Measurements from ENCODE around the gene S100A10. TPM values are rescaled to one million over a fixed set of nuclear protein-coding genes. Genes with fewer than 3 reads are reported as not detected.

The S100A10 gene
- total RNA-seq, 1 experiment from 2014 or later, result 1,694 TPM

DNA sequence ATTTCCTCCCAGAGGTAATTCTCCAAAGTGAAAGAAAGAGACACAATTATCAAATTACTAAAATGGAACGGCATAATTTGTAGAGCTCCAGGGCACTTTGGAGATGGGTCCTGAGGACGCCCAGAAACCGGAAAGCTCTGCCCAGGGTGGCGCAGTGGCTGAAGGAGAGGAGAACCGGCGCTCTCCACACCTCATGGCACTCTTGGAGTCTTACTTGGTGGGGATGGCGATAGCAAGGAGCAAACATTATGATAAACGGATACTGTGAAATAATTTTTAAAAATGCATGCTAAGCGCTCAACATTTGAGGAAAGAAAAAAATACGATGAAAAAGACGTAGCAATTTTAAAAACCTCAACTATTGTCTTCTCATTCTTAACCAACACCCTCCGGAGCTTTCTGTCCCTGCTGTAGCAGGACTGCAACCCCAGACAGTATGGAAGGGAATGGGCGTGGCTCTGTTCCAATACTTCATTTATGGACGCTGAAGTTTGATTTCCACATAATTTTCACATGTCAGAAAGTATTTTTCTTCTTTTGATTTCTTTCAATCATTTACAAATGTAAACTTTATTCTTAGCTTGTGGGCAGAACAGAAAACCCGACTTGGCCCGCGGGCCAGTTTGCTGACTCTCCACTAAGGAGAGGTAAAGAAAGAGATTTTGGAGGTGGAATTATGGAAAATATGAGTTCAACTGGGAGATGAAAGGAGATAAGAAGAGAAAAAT lies 42.0 kb upstream of the S100A10 start:
- Mint-ChIP-seq H3K9me3 (ENCODE audit: unreplicated experiment) (no peaks in the 10 kb centered on the region), H3K27ac (ENCODE audit: low read depth, unreplicated experiment) (peak overlapping the region; percentile 86), H3K4me1 (ENCODE audit: insufficient read depth, unreplicated experiment) (peaks cover 19% of the 10 kb centered on the region), H3K36me3 (ENCODE audit: insufficient read depth, unreplicated experiment) (peaks cover 60% of the 10 kb centered on the region), H3K27me3 (ENCODE audit: insufficient read depth, unreplicated experiment) (no peaks in the 10 kb centered on the region), H3K4me3 (ENCODE audit: unreplicated experiment) (peak overlapping the region; percentile 84)
- TF ChIP-seq, protein P1, sequence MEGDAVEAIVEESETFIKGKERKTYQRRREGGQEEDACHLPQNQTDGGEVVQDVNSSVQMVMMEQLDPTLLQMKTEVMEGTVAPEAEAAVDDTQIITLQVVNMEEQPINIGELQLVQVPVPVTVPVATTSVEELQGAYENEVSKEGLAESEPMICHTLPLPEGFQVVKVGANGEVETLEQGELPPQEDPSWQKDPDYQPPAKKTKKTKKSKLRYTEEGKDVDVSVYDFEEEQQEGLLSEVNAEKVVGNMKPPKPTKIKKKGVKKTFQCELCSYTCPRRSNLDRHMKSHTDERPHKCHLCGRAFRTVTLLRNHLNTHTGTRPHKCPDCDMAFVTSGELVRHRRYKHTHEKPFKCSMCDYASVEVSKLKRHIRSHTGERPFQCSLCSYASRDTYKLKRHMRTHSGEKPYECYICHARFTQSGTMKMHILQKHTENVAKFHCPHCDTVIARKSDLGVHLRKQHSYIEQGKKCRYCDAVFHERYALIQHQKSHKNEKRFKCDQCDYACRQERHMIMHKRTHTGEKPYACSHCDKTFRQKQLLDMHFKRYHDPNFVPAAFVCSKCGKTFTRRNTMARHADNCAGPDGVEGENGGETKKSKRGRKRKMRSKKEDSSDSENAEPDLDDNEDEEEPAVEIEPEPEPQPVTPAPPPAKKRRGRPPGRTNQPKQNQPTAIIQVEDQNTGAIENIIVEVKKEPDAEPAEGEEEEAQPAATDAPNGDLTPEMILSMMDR (IDR thresholded peaks at IDR 0.05; ENCODE audit: unreplicated experiment), result no peak
- CTCF ChIA-PET, result interaction anchor here (0.6 to 6.4 kb wide), 18 partner anchors 12 to 783 kb away, joined by 3 to 84 read pairs (median 4); no protein-coding TSS in a partner anchor
- peak; percentile 54 for DNase-seq (ENCODE audit: unreplicated experiment)
- POLR2A ChIA-PET, result interaction anchor here (0.5 to 13.2 kb wide), 39 partner anchors 11 to 1531 kb away, joined by 3 to 622 read pairs (median 9); partner anchors contain the start of genes GOLPH3L, S100A10, S100A2 and THEM4
- TSS peak; percentile 77 for BruUV-seq (replicated peaks)
- intact Hi-C loops (cut with micrococcal nuclease), result loop anchor here (1.0 to 2.0 kb wide), 2 partner anchors 13 to 23 kb away; no protein-coding TSS in a partner anchor

DNA sequence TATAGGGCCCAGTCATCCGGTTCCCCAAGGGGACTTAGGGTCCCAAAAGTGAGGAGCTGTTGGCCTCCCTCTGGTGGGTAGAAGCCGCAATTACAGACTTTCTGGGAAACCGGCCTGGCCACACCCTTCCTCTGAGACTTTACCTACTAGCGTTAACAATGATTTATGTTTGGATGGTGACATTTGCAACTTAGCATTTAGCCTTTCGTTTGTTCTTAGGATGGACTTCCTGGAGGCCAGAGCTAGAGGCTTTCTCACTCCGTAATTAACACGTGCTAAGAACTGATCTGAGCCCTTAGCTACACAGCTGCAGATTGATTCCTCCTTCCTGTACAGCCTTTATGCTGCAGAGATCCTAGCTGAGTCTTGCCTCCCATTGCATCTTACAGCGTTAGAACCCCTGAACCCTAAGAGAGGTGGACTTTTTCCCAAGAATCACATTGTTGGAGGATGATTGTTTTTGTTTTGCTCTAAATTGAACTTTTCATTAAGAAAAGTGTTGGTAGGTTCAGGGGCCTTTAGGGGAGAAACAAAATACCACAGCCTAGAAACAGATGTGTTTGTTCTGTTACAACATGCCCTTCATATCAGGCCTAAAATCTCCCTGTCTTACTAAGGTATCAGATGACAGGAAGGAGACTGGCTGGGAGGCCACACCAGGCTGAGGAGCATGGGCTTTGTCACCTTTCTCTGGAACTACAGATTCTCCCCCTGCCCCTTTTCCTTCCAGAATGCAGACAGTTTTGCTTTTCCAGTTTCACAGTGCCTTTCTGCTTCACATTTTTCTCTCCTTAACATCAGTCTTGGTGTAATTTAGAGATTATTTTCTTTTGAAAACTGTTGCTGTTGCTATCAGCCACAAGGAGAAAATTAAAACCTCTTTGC lies 41.2 kb upstream of the S100A10 start:
- Mint-ChIP-seq H3K36me3 (ENCODE audit: insufficient read depth, unreplicated experiment) (peaks cover 68% of the 10 kb centered on the region), H3K4me3 (ENCODE audit: unreplicated experiment) (peak overlapping the region; percentile 84)
- no TSS peak for BruUV-seq (replicated peaks)

DNA sequence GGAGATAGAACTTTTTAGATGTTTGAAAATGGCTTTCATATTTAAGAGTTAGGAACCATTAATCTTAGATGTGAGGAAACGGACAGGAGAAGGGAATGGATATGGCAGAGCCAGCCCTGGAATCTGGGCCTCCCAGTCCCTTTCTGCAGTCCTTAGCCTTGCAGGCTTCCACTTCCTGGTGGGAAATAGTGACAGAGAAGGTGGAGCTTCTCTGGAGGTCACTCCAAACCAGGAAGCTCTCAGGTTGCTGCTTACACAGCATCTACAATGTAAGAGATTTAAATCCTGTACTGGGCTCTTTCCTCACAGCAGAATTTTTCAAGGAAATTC lies 40.6 kb upstream of the S100A10 start:
- no TSS peak for BruUV-seq (replicated peaks)
- TF ChIP-seq, protein P1 (IDR thresholded peaks at IDR 0.05; ENCODE audit: unreplicated experiment), result no peak
- Mint-ChIP-seq H3K4me3 (ENCODE audit: unreplicated experiment) (peak overlapping the region; percentile 84), H3K27ac (ENCODE audit: low read depth, unreplicated experiment) (peak overlapping the region; percentile 86), H3K9me3 (ENCODE audit: unreplicated experiment) (no peaks in the 10 kb centered on the region), H3K27me3 (ENCODE audit: insufficient read depth, unreplicated experiment) (no peaks in the 10 kb centered on the region), H3K36me3 (ENCODE audit: insufficient read depth, unreplicated experiment) (peaks cover 69% of the 10 kb centered on the region), H3K4me1 (ENCODE audit: insufficient read depth, unreplicated experiment) (peaks cover 32% of the 10 kb centered on the region)
- ChIA-PET POLR2A (interaction anchor here (0.6 to 13.2 kb wide), 28 partner anchors 10 to 469 kb away, joined by 3 to 622 read pairs (median 12); partner anchors contain the start of genes S100A10 and THEM4), CTCF (interaction anchor here (0.6 to 6.4 kb wide), 41 partner anchors 9 to 495 kb away, joined by 3 to 84 read pairs (median 4); partner anchors contain the start of gene THEM4)
- no peak for DNase-seq (ENCODE audit: unreplicated experiment)
- intact Hi-C loops (cut with micrococcal nuclease), result loop anchor here (1.0 to 2.0 kb wide), 3 partner anchors 21 to 100 kb away; no protein-coding TSS in a partner anchor

More for the DNA sequence above, 41.2 kb upstream of the S100A10 start:
- no peaks in the 10 kb centered on the region for H3K27me3 Mint-ChIP-seq (ENCODE audit: insufficient read depth, unreplicated experiment)
- DNase-seq (ENCODE audit: unreplicated experiment), result peak; percentile 89
- TF ChIP-seq, protein P1 (IDR thresholded peaks at IDR 0.05; ENCODE audit: unreplicated experiment), result peak; percentile 99
- H3K27ac Mint-ChIP-seq (ENCODE audit: low read depth, unreplicated experiment), result peak overlapping the region; percentile 86
- intact Hi-C loops (cut with micrococcal nuclease), result loop anchor here (1.0 to 2.0 kb wide), 3 partner anchors 22 to 101 kb away; no protein-coding TSS in a partner anchor
- peaks cover 27% of the 10 kb centered on the region for H3K4me1 Mint-ChIP-seq (ENCODE audit: insufficient read depth, unreplicated experiment)
- POLR2A ChIA-PET, result interaction anchor here (0.5 to 13.2 kb wide), 43 partner anchors 10 to 1338 kb away, joined by 3 to 622 read pairs (median 9); partner anchors contain the start of genes GOLPH3L, S100A10 and THEM4
- H3K9me3 Mint-ChIP-seq (ENCODE audit: unreplicated experiment), result no peaks in the 10 kb centered on the region
- CTCF ChIA-PET, result interaction anchor here (0.5 to 6.4 kb wide), 48 partner anchors 8 to 1065 kb away, joined by 3 to 84 read pairs (median 4); partner anchors contain the start of gene THEM4

All from MCF 10A (cell line).